Omental fat pad (tissue), 4 donors: ENCODE data around the gene BLCAP. TPM values are rescaled to one million over a fixed set of nuclear protein-coding genes. Genes with fewer than 3 reads are reported as not detected.
A peak's percentile ranks its signal among the peaks of the same experiment; 100 is the strongest.

Experiments
- ATAC-seq: fragments of 150-250 bp; one replicate; pipeline ENCODE4 v1.9.1; 2016; ENCODE audit warnings: mild to moderate bottlenecking, moderate library complexity; ENCODE audit not compliant: low FRiP score
- DNase-seq: peaks from one replicate; pipeline ENCODE4 v3.0.0-alpha.2; 2019; ENCODE audit warnings: low spot score
- total RNA-seq, 4 donors: library from RNA; depleted of rRNA; stranded (reverse); fragments of >200 nt; gene quantifications; one replicate each; pipeline ENCODE4 v1.1.0, GENCODE V29; 2016
- TF ChIP-seq, protein P1 (sequence below), 3 donors: fragments of 450-650 bp; IDR thresholded peaks; one replicate each; pipeline ENCODE4 v1.5.1; 2016 to 2017; ENCODE audit warnings: antibody characterized with exemption in 3 of 3, mild to moderate bottlenecking in 3 of 3, moderate library complexity in 2 of 3

BLCAP gene
- total RNA-seq, 4 donors from 2014 or later: 58.6 to 197 (median 82.1) TPM

DNA sequence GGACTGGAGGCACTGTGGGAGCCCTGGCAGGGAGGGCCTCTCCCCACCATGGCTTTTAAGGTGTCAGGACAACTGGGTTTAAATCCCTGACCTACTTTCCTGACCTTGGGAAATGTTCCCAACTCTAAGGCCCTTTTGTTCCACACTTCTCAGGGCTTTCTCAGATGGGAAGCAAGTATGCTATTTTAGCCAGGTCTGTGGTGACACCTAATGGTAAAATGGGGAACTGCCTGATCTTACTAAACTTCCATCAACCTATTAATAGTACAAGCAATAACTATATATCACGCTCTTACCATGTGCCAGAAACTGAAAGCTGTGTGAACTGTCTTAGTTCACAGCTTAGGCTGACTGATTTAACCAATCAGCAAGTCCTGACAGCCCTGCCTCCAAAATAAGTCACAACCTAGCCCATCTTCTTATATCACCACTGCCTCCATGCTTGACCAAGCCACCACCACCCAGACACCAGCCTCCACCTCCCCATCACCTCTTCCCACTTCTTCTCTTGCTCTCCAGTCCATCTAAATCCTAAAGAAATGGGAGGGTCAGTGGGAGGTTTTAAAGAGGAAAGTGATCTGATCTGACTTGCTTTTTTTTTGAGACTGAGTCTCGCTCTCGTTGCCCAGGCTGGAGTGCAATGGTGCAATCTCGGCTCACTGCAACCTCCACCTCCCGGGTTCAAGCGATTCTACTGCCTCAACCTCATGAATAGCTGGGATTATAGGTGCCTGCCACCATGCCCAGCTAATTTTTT is 6.9 kb upstream of the BLCAP start:
- peak; percentile 94 for ATAC-seq
- TF ChIP-seq, protein P1, sequence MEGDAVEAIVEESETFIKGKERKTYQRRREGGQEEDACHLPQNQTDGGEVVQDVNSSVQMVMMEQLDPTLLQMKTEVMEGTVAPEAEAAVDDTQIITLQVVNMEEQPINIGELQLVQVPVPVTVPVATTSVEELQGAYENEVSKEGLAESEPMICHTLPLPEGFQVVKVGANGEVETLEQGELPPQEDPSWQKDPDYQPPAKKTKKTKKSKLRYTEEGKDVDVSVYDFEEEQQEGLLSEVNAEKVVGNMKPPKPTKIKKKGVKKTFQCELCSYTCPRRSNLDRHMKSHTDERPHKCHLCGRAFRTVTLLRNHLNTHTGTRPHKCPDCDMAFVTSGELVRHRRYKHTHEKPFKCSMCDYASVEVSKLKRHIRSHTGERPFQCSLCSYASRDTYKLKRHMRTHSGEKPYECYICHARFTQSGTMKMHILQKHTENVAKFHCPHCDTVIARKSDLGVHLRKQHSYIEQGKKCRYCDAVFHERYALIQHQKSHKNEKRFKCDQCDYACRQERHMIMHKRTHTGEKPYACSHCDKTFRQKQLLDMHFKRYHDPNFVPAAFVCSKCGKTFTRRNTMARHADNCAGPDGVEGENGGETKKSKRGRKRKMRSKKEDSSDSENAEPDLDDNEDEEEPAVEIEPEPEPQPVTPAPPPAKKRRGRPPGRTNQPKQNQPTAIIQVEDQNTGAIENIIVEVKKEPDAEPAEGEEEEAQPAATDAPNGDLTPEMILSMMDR (IDR thresholded peaks at IDR 0.05): peak in 1 of 3 donors; percentile 37

DNA sequence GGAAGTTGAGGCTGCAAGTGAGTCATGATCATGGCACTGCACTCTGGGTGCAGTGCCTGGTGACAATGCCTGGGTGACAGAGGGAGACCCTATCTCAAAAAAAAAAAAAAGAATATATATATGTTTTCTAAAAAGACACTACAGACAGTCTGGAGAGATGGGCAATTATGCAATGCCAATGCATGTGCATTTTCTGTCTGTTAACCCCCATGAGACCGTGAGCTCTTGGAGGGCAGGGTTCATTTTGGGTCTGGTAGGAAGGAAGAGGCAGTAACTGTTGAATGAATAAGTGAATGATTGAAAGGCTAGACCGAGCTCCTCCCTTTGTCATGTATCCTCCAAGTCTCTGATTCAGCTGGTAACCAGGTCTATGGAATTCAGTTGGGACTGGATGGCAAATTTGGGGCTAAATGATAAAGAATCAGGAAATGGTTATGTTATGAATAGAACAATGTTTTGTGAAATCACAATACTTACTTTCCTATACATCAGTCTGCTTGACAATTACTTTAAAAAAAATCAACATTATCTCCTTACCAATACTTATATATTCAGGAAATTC is 5.6 kb upstream of the BLCAP start:
- ATAC-seq (no peak), DNase-seq (no peak)
- TF ChIP-seq, protein P1 (IDR thresholded peaks at IDR 0.05): no peak

More for the DNA sequence above, 6.9 kb upstream of the BLCAP start:
- no peak for DNase-seq

DNA sequence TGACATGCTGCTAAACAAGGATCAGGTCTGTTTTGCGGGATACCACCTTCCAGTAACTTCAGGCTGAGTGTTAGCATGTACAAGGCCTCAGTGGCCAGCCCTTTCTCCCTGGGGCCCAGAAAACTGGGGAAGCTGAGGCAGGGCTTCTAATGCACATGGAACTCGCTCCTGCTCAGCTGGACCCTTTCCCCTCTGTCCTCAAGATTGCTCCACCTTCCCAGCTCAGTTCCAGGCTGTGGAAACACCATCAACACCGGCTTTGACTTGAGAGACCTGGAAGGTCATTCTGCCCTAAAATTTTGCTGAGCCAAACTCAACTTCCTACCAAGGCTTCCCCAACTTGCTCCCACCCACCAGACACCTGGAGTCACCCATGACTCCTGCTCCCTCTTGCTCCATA is 4.2 kb upstream of the BLCAP start:
- ATAC-seq (no peak), DNase-seq (no peak)
- TF ChIP-seq, protein P1 (IDR thresholded peaks at IDR 0.05): no peak

DNA sequence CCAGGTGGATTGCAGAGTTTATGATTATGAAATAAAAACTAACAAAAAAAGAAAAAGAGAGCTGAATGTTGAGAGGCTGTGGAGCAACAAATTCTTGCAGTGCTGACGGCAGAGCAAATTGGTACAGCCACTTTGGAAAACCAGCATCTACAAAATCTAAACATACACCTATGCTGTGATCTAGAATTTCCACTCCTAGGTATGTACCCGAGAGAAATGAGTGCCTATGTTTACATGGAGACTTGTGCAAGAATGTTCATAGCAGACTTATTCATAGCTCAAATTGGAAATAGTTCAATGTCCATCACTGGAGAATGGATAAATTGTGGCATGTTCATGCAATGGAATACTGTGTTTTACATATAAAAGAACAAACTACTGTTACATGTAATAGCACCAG is 3.0 kb upstream of the BLCAP start:
- DNase-seq (no peak), ATAC-seq (no peak)
- TF ChIP-seq, protein P1 (IDR thresholded peaks at IDR 0.05): no peak

DNA sequence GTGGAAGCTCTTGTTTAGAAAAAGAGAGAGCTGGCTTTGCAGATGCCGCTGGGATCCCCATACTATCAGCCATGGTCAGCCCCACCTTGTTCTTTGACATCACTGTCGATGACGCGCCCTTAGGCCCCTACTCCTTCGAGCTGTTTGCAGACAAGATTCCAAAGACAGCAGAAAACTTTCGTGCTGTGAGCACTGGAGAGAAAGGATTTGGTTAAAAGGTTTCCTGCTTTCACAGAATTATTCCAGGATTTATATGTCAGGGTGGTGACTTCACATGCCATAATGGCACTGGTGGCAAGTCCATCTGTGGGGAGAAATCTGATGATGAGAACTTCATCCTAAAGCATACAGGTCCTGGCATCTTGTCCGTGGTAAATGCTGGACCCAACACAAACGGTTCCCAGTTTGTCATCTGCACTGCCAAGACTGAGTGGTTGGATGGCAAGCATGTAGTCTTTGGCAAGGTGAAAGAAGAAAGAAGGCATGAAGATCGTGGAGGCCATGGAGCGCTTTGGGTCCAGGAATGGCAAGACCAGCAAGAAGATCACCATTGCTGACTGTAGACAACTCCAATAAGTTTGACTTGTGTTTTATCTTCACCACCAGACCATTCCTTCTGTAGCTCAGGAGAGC is 2.4 kb upstream of the BLCAP start:
- no peak for ATAC-seq
- TF ChIP-seq, protein P1 (IDR thresholded peaks at IDR 0.05): no peak
- DNase-seq: no peak

DNA sequence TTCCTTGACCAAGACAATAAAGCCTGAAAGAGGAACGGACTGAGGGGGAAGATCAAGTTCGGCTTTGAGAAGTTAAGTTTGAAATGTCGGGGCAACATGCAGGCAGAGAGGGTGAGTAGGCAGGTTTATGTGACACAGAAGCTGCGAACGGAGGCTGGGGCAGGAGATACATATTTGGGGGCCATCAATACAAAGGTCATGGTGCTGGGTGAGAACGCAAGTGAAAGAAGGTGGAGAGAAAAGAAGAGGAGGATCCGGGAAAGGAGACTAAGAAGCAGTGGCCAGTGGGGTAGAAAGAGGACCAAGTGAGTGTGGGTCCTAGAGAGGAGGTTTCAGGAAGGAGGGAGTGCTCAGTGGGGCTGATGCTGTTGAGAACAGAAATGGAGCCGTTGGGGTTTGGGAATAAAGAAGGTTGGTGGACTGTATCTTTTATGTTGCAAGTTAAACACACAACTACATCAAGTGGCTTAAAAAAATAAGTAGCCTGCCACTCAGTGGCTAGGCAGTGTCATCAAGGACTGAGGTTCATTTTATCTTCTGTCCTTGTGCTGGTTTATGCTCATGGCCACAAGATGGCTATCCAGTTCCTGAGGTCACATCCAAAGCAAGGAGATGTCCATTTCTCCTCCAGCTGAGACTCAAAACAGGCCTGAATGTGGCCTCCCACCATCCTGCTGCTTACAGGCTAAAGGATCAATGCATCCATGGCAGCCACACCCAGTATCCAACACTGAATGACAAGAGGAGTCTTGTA is 1.7 kb upstream of the BLCAP start:
- DNase-seq (no peak), ATAC-seq (no peak)
- TF ChIP-seq, protein P1 (IDR thresholded peaks at IDR 0.05): no peak
